Astrocyte (in vitro differentiated cells and primary cell): ENCODE measurements around the gene HMOX2.

Experiments
- CTCF ChIP-seq: IDR thresholded peaks from 2 replicates; pipeline ENCODE4 v1.5.1; 2011; ENCODE audit warnings: low read depth, mild to moderate bottlenecking, inconsistent platforms, low read length, moderate library complexity; ENCODE audit not compliant: insufficient read depth
- EZH2 ChIP-seq: IDR thresholded peaks from 2 replicates; pipeline ENCODE4 v1.6.1; 2012; ENCODE audit warnings: mild to moderate bottlenecking, low read length, inconsistent platforms; ENCODE audit not compliant: insufficient read depth

GRCh38 chr16:4455951-4456350, 20.2 kb upstream of the HMOX2 start:
- TF ChIP-seq EZH2: no peak
- no peak for TF ChIP-seq CTCF
